G401.6 (cell line): ENCODE results near the gene GPR108.
"Not testable (repeated sequence)": the region's sequence is repeated elsewhere in the genome, so short reads cannot be mapped to it uniquely, and the experiment has no call there.

Source experiments
- FAIRE-seq: peaks from 2 replicates; lab custom pipeline; 2012; peaks lifted over from hg19 to GRCh38; lab: Jason Lieb, UNC

Gene GPR108

DNA sequence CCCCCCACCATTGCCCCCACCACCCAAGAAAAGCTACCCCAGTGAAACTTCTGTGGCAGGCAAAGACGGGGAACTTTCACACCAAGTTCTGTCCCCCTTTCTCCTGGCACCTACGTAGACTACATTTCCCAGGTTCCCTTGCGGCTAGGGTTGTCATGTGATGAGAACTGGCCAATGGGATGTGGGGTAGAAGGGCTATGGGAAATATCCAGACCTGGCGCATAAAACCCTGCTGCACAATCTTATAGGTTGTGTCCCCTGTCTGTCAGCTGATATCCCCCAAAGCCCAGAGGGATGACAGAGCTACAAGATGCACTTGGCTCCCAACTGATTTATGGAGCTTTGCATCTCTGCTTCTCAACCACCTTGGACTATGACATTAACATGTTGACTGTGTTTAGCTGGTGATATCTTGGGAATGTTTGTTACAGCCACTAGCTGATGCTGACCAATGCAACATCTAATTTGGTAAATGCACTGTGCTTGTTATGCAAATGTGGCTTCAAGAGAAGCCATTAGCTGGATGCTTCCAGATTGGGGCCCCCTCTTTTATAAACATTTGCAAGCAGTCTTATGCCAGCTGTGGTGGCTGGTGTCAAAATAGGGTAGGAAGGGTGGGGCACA, 23.8 kb upstream of the GPR108 start:
- FAIRE-seq, result no peak

DNA sequence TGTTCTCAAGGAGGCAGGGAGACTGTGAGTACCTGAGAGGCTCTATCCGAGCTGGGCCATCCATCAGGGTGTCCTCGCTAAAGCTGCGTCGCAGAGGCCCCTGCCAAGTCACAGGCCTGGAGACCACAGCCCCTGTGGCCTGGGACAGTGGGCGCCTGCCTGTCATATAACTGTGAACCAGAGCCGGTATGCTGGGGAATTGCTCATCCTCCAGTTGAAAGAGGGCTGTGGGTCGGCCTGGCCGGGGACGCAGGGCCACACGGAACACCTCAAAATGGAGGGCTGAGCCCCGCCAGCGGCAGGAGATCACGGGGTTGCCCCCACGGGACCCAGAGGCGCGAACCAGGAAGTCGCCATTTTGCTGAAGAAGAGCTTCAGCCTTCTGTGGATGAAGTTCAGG, 23.2 kb upstream of the GPR108 start:
- no peak for FAIRE-seq

DNA sequence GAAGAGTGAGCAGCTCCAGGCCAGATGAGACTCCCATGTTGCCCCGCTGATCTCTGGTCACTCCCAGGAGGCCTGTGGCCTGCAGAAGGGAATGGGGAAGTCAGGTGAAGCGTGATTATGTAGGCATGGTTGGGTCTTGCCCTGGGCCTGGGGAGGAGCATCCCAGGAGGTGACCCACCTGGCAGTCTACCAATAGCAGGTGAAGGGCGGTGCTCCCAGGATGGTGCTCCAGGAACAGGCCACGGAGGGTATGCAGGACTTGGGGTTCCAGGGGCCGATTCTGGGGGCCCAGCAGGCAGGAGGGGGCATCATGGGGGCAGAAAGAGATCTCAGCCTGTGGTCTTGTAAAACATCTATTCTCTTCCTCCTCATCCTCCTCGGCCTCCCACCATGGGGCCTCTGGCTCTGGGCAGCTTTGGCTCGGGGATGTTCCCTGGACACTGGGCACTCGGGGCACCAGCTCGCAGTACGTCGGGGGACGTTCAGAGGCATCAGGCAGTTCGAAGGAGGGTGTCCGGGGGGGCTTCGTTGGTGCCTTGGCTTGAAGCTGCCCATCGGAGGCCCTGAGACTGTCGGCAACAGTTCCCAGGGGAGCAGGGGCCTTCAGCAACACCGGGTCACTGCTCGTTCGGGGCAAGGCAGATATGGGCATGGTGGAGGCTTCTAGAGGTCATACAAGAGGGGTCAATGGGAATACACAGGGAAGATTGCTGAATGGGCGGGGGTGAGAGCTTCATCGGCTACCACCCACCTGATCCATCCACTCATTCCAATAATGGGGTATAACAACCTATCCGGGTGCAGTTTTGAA, 17.5 kb upstream of the GPR108 start:
- FAIRE-seq, result no peak

DNA sequence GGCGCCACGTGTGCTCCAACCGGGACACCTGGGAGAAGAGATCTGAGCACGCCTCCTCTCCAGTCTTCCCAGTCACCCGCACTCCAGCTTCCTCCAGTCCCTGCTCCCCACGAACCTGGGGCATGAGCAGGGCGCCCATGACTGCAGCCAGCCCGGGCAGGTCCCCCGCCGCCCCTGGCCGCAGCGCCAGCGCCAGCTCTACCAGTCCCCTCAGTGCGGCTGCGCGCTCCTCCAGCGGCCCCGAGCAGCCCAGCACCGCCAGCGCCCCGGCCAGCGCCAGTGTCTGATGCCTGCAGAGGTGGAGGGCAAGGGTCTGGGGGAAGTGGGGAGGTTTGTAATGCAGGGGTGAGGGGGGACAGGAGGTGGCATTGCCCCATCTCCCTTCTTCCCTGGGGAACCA, 16.8 kb upstream of the GPR108 start:
- FAIRE-seq, result no peak

DNA sequence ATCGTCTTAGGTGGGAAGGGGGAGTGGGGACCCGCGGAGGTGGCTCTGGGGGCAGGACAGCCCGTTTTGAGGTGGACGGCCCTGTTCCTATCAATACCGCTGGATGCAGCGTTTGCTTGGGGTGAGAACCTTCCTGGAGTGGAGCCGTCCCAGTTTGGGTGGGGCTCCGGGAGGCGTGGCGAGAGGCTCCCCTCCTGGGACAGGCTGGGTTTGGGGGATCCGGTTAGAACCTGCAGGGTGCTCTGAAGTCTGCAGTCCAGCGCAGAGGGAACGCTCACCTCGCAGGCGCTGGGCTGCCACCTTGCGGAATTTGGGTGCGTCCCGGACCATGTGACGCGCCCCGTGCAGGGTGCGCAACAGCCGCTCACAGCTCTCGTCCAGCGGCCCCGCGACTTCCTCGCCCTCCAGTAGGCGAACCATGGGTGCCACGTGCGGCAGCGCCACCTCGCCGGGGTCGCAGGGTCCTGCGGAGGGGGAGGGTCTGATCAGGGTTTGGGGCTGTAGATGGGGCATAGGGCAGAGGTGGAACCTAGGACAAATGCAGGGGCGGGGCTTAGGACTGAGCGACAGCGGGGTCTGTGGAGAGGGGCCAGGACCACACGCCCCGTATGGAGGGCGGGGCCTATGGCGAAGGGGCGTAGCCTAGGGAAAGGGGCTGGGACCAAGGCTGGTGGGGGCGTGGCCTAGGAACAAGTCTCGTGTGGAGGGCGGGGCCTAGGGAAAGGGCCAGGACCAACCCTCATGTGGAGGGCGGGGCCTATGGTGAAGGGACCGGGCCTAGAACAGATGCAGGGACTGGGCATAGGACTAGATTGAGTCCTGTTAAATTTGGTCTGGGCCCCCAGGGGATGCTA, 16.0 kb upstream of the GPR108 start:
- peak; percentile 99 for FAIRE-seq

DNA sequence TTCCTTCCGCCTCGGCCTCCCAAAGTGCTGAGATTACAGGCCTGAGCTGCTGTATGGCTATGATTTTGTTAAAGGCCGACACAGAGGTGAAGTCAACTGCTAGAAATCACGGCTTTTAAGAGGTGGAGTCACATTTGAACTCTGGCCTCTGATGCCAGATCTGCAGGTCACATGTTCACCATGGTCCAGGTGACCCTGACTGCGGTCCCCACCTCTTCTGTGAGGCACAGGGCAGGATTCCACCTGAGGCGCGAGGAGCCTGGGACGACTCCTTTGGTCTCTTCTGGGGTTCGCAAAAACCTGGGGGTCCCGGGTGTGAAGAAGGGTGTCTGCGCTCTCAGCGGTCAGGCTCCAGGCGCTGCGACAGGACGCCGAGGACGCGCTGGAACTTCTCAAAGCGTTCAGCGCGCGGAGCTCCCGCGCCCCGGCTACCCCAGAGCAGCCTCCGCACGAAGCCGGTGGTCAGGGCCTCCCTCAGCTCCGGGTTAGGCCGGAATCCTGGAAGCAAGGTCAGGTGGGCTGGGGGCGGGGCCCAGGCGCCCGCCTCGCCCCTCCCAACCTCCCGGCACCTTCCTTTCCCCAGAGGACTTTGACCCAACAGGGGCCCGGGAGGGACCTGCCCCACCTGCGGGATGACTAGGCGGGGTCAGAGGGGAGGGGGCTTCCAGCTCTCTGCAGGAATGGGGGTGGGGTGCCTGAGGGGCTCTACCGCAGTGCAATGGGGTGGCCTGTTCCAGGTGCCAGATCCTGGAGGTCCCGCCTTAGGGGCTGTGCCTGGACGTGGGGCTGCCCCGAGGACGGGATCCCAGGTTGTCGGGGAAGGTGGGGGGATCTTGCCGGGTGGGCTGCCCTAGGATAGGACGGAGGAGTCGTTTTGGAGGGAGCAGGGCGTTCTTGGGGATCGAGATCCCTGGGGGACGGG, 15.1 kb upstream of the GPR108 start:
- peak; percentile 65 for FAIRE-seq

DNA sequence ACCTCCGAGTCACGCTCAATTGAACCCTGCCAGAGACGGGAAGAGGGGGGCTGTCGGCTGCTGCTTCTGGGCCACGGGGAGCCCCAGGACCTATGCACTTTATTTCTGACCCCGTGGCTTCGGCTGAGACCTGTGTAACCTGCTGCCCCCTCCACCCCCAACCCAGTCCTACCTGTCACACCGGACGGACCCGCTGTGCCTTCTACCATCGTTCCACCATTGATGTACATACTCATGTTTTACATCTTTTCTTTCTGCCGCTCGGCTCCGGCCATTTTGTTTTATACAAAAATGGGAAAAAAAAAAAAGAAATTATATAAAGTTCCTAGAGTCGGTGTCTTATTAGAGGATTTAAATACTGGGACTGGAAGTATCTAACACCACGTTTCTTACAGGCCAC, 13.8 kb upstream of the GPR108 start:
- FAIRE-seq, result no peak

DNA sequence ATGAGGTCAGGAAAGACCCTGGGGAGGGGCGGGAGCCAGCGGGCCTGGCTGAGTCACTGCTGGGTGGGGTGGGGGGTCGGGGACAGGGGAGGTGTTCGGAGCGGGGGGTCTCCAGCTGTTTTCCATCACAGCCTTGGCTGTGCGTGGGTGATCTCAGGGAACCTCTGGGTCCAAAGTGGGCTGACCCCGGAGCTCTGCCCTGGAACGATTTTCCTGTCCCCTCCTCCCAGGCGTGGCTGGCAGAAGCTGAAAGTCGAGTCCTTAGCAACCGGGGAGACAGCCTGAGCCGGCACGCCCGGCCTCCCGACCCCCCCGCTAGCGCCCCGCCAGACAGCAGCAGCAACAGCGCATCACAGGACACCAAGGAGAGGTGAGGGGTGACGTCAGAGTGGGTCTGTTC, 12.7 kb upstream of the GPR108 start:
- FAIRE-seq, result no peak

DNA sequence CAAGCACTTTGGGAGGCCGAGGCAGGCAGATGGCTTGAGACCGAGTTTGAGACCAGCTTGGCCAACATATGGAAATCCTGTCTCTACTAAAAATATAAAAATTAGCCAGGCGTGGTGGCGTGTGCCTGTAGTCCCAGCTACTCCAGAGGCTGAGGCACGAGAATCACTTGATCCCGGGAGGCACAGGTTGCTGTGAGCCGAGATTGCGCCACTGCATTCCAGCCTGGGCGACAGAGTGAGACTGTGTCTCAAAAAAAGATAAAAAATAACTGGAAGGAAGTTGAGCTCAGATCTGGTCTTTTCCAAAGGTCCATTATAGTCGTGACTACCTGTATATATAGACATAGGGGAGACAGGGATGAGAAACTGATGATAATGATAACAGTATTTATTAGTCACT, 11.2 kb upstream of the GPR108 start:
- not testable (repeated sequence) for FAIRE-seq

DNA sequence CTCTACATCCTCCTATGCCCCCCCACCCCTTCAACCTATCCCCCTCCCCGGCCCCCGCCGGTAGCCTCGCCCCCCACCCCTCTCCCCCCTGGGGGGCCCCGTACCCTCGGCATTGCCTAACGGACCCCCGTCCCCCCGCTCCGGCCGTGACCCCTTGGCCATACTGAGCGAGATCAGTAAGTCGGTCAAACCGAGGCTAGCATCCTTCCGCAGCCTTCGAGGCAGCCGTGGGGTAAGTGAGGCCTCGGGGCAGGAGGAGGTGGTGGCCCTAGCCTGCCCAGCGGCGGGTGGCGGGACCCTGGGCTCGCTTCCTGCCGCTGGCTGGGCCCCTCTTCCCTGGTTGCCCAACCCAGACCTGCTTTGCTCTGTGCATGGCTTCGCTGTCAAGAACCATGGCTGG, 8.6 kb upstream of the GPR108 start:
- no peak for FAIRE-seq

DNA sequence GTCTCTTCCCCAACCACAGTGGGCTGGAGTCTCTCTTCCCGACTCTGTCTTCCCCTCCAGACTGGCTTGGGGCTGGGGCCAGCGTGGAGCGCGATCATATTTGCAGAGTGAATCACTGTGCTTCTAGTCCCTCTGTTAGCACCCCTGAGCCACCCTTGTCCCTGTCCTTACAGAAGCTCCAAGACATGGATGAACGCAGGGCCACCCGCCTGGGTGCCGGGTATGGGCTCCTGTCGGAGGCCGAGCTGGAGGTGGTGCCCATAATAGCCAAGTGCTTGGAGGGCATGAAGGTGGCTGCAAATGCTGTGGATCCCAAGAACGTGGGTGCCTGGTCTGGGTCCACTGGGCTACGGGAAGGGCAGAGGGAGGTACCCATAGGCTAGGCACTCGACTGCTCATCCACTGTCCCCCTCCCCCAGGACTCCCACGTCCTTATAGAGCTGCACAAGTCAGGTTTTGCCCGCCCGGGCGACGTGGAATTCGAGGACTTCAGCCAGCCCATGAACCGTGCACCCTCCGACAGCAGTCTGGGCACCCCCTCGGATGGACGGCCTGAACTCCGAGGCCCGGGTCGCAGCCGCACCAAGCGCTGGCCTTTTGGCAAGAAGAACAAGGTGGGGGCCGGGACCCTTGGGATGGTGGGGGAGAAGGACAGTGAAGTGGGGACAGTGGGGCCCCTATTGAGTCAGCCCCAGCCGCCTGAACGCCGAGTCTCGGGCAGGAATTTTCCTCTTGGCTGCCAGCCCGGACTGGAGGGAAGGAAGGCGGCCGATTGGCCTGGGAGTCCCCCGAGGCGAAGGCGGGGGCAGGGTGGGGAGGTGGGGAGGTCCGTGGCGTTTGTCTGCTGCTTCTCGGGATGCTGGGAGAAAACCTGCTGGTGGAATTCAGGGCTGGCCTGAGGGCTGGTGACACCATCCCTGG, 7.3 kb upstream of the GPR108 start:
- no peak for FAIRE-seq

DNA sequence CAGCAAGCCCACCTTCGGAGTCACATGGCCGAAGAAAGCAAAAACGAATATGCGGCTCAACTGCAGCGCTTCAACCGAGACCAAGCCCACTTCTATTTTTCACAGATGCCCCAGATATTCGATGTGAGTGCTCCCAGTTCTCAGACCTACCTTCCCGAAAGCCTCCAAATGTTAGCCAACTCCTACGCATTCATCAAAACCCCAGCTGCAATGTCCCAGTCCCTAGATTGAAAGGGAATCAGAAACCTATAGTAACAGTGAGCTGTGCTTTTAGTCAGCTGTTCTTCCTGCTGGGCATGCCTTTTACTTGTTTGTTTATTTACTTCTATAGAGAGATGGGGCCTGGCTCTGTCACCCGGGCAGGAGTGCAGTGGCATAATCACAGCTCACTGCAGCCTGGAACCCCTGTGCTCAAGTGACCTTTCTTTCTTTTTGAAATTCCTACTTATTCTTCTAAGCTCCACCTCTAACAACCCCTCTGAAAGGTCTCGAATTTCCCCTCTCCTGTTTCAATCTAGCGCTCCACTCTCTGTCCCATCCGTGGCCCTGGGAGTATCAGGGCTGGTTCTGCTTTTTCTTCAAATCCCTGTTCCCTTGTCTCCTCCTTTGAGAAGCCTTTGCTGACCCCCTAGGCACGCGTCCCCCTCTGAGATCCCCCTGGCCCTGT, 6.5 kb upstream of the GPR108 start:
- FAIRE-seq, result no peak

DNA sequence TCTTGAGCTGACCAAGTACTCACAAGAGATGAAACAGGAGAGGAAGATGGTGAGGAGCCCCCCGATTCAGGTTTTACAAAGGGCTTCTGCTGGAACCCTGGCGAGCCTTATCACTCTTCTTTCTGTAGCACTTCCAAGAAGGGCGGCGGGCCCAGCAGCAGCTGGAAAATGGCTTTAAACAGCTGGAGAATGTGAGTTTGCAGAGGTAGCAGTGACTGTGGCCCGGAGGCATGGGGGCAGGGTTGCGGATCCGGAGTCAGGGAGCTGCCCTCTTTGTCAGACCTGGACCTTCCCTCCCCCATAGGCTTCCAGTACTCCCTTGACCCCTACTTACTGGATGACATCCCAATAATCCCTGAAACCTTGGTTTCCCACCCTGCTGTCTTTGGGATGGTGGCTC, 5.7 kb upstream of the GPR108 start:
- no peak for FAIRE-seq

DNA sequence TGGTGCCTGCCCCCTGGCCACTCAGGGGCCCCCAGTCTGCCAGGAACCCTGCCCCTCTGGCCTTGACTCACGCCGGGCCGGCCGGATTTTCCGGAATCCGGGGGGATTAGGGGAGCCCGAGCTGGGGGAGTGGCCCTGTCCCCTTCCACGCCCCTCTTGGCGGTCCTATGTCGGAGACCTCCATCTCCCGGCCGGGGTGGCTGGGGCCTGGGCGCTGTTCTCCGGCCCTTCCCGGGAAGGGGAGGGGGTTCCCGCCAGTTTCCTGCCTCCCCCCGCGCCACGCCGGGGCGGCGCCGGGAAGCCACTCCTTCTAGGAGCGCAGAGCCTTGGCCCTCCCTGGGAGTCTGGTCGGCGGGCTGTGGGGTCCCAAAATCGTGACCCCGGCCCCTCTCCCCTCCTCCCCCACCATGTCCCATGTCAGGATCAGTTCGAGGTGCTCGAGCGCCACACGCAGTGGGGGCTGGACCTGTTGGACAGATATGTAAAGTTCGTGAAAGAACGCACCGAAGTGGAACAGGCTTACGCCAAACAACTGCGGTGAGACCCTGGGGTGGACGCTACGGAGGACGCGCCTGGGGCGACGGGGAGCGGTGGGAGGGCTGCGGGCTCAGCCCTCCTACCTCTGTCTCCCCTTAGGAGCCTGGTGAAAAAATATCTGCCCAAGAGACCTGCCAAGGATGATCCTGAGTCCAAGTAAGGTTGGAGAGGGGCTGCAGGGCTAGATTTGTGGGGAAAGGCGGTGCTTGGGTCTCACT, 3.4 kb upstream of the GPR108 start:
- no peak for FAIRE-seq

DNA sequence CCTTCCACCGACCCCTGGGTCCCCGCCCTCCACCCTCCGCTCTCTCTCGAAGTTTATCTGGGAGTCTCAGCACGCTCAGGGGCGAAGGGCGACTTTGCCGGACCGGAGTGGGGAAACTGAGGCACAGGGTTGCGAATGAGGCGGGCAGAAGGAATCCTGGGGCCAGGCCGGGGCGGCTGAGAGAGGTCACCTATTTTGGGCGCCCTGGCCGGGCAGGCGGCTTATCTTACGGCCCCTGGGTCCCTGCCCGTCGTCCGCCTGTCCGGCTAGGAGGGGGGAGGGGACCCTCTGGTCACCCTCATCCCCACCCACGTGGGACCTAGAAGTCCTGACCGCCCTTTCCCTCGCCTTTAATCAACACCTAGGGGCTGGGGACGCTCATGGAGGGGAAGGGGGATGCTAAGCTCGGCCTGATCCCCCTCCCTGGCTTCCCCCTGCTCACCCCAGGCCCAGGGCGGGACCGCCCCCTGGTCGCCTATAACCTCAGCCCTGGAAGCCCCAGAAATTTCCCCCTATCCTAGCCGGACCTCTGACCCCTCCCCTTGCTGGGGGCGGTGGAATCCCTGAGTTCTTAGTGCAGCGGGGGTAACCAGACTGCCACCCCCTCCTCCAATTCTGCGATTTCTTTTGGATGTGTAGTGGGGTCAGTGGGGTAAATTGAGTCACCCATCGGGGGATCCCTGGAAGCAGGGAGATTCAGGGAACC, 2.7 kb upstream of the GPR108 start:
- no peak for FAIRE-seq

DNA sequence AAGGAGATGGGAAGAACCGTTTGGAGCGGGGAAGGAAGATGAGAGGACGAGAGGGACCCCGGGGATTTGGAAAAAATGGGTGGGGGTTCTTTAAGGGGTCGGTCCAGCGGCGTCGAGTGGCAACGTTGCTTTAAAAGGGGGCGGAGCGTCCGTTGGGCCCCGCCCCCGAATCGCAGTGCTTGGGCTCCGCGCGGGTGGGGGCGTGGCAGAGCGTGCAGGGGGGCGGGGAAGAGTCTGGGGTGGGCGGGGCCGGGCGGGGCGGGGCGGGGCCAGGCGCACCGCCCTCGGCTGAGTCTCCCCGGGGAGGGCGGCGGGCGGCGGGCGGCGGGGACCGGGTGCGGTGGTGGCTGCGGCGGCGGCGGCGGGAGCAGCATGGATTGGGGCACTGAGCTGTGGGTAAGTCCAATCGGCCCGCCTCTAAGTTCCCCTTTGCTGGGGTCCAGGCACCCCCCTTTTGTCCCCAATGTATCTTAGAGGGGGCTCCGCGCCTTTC, 2.1 kb upstream of the GPR108 start, which contains the start of gene TRIP10:
TRIP10 (plus strand) TSS at position 291 of the 493 bp plus-strand sequence; CDS start at position 373, 82 bp downstream.
- no peak for FAIRE-seq

DNA sequence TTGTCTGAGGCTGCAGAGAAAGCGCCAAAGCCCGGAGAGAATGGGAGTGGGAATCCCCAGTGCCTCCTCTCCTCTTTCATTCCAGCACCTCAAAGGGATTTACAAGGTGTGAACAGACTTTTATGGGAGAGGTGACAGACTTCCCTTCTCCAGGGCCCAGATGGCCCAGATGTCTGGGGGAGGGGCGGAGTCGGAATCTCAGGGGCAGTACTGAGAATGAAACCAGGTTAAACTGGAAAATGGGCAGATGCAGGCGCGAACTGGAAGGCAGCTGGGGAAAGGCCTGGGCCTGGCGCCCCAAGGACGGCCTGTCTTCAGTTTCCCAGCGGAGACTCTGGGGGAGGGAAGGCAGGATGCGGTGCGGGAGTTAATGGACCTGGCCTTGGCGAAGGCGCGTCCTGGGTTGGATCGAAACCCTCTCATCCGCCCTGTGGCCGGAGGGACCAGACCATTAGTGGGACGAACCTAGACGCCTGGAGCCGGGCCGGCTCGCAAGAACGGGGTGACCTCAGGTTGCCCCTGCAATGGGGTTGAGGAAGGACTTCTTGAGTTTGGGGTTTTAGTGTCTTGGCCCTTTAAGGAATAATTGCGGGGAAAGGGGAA, 1.5 kb upstream of the GPR108 start:
- no peak for FAIRE-seq
